K562 (cell line): ENCODE results near the gene SPINT1. TPM values are rescaled to one million over a fixed set of nuclear protein-coding genes. Genes with fewer than 3 reads are reported as not detected.

Experiments
- BRCA1 ChIP-seq, 2 experiments: fragments of 450-650 bp in 1 of 2; sonication (generic) in 1 of 2; formaldehyde crosslinking in 1 of 2; IDR thresholded peaks; 2 replicates each; pipeline versions ENCODE4 v1.5.0 to v1.6.1; 2017 to 2020; ENCODE audit warnings: mild to moderate bottlenecking in 1 of 2, missing genetic modification reagents in 1 of 2
- CBX2 ChIP-seq: fragments of 200-600 bp; sonication (generic); IDR thresholded peaks from one replicate; pipeline ENCODE4 v1.6.1; 2012; ENCODE audit warnings: mild to moderate bottlenecking, low read length, inconsistent platforms; ENCODE audit not compliant: insufficient read depth, poor library complexity, severe bottlenecking
- CREM ChIP-seq: IDR thresholded peaks from 2 replicates; pipeline ENCODE4 v1.6.1; 2014; ENCODE audit warnings: antibody characterized with exemption, low read depth
- CTBP1 ChIP-seq: fragments of 450-650 bp; IDR thresholded peaks from 2 replicates; pipeline ENCODE4 v1.6.1; 2016; ENCODE audit warnings: borderline replicate concordance
- CXXC5 ChIP-seq: fragments of 250-450 bp; sonication (Bioruptor Pico); IDR thresholded peaks from 2 replicates; pipeline ENCODE4 v1.8.0; 2022; ENCODE audit warnings: inconsistent platforms, mild to moderate bottlenecking, moderate library complexity
- ESRRA ChIP-seq: fragments of 450-650 bp; IDR thresholded peaks from 2 replicates; pipeline ENCODE4 v1.6.1; 2014; ENCODE audit warnings: low read depth, mild to moderate bottlenecking, moderate library complexity, borderline replicate concordance
- ETS2 ChIP-seq: IDR thresholded peaks from 2 replicates; pipeline ENCODE4 v1.6.1; 2016; ENCODE audit warnings: borderline replicate concordance, missing genetic modification characterization, mild to moderate bottlenecking, moderate library complexity, missing compliant biosample characterization; ENCODE audit not compliant: poor library complexity, severe bottlenecking
- HDAC2 ChIP-seq: fragments of 450-650 bp; IDR thresholded peaks from 2 replicates; pipeline ENCODE4 v1.6.1; 2016; ENCODE audit warnings: mild to moderate bottlenecking
- HDAC6 ChIP-seq: IDR thresholded peaks from 2 replicates; pipeline ENCODE4 v1.6.1; 2012; ENCODE audit warnings: low read depth, mild to moderate bottlenecking, control low read depth, inconsistent platforms, low read length, moderate library complexity
- HNRNPL ChIP-seq: fragments of 200-400 bp; formaldehyde crosslinking; IDR thresholded peaks from 2 replicates; pipeline ENCODE4 v1.6.1; 2017; ENCODE audit warnings: low read depth, mild to moderate bottlenecking, low read length
- JUND ChIP-seq, 2 experiments: IDR thresholded peaks; 2 replicates in 1 of 2; 3 replicates in 1 of 2; pipeline ENCODE4 v1.6.1; 2011; ENCODE audit warnings: borderline replicate concordance in 2 of 2, low read depth in 2 of 2, low read length in 2 of 2, improper control_type of control experiment in 1 of 2, missing biosample characterization in 1 of 2, missing genetic modification characterization in 1 of 2, missing genetic modification reagents in 1 of 2
- MAZ ChIP-seq, 2 experiments: fragments of 450-650 bp in 1 of 2; sonication (generic) in 1 of 2; formaldehyde crosslinking; IDR thresholded peaks in 1 of 2; conservative IDR thresholded peaks in 1 of 2; 2 replicates each; pipeline versions ENCODE4 v1.4.0 to v1.5.0; 2020; ENCODE audit warnings: mild to moderate bottlenecking in 1 of 2, missing genetic modification reagents in 1 of 2
- MTA3 ChIP-seq: fragments of 450-650 bp; formaldehyde crosslinking; IDR thresholded peaks from 2 replicates; pipeline ENCODE4 v1.6.1; 2017; ENCODE audit warnings: mild to moderate bottlenecking, borderline replicate concordance
- SOX6 ChIP-seq: fragments of 450-650 bp; IDR thresholded peaks from 2 replicates; pipeline ENCODE4 v1.6.1; 2014; ENCODE audit warnings: mild to moderate bottlenecking
- SRF ChIP-seq, 2 experiments: fragments of 250-450, 450-650 bp in 1 of 2; sonication (Bioruptor Pico) in 1 of 2; sonication (generic) in 1 of 2; formaldehyde crosslinking; IDR thresholded peaks; 2 replicates each; pipeline versions ENCODE4 v1.5.0 to v1.5.1; 2020 to 2022; ENCODE audit warnings: mild to moderate bottlenecking in 1 of 2, missing genetic modification reagents in 1 of 2
- ZC3H11A ChIP-seq: IDR thresholded peaks from 2 replicates; pipeline ENCODE4 v1.6.1; 2012; ENCODE audit warnings: low read depth, low read length, improper control_type of control experiment
- ZFX ChIP-seq: sonication (generic); formaldehyde crosslinking; IDR thresholded peaks from 2 replicates; pipeline ENCODE4 v1.8.0; 2022; ENCODE audit warnings: mild to moderate bottlenecking, missing genetic modification reagents, moderate library complexity
- ZNF589 ChIP-seq: fragments of 200-800 bp; sonication (Bioruptor generic); IDR thresholded peaks from 2 replicates; pipeline ENCODE4 v1.6.1; 2016; ENCODE audit warnings: low read depth, missing genetic modification characterization, missing compliant biosample characterization
- polyA plus RNA-seq, 8 experiments: library from polyadenylated mRNA; depleted of rRNA in 4 of 8; stranded (reverse) in 5 of 8; unstranded in 3 of 8; fragments of >200 nt; fragmentation: Nextera tagmentation in 2 of 8; fragmentation: Illumina TruSeq in 1 of 8; extraction: Ambion mirVana in 2 of 8; extraction: Trizol in 1 of 8; gene quantifications; 2 replicates each; pipeline versions ENCODE4 v1.2.1 to v1.2.3, GENCODE V29; 2011 to 2014; ENCODE audit warnings: inconsistent platforms in 1 of 8, missing spikeins in 1 of 8
- total RNA-seq, 7 experiments: library from RNA; depleted of rRNA in 6 of 7; stranded (reverse); fragments of >200 nt in 6 of 7; fragmentation: Illumina TruSeq in 2 of 7; extraction: Trizol in 2 of 7; gene quantifications; 2 replicates each; pipeline versions ENCODE4 v1.2.1 to v1.2.3, GENCODE V29; 2011 to 2021; ENCODE audit warnings: low replicate concordance in 1 of 7
- TF ChIP-seq, protein P1 (sequence below): sonication (generic); formaldehyde crosslinking; IDR thresholded peaks from 2 replicates; pipeline ENCODE4 v1.8.0; 2022; ENCODE audit warnings: mild to moderate bottlenecking, missing genetic modification reagents
- TF ChIP-seq, protein P2 (sequence below): fragments of 450-650 bp; IDR thresholded peaks from 2 replicates; pipeline ENCODE4 v1.6.1; 2016
- TF ChIP-seq, protein P3 (sequence below): fragments of 450-650 bp; formaldehyde crosslinking; IDR thresholded peaks from 2 replicates; pipeline ENCODE4 v1.4.0; 2020; ENCODE audit warnings: mild to moderate bottlenecking, moderate library complexity

The SPINT1 gene
- total and polyA plus RNA-seq, 9 of the 15 experiments (the other 6 are each of a cell fraction or from before 2014, with no cell fraction given): 0.78 to 4.5 (median 1.5) TPM

DNA sequence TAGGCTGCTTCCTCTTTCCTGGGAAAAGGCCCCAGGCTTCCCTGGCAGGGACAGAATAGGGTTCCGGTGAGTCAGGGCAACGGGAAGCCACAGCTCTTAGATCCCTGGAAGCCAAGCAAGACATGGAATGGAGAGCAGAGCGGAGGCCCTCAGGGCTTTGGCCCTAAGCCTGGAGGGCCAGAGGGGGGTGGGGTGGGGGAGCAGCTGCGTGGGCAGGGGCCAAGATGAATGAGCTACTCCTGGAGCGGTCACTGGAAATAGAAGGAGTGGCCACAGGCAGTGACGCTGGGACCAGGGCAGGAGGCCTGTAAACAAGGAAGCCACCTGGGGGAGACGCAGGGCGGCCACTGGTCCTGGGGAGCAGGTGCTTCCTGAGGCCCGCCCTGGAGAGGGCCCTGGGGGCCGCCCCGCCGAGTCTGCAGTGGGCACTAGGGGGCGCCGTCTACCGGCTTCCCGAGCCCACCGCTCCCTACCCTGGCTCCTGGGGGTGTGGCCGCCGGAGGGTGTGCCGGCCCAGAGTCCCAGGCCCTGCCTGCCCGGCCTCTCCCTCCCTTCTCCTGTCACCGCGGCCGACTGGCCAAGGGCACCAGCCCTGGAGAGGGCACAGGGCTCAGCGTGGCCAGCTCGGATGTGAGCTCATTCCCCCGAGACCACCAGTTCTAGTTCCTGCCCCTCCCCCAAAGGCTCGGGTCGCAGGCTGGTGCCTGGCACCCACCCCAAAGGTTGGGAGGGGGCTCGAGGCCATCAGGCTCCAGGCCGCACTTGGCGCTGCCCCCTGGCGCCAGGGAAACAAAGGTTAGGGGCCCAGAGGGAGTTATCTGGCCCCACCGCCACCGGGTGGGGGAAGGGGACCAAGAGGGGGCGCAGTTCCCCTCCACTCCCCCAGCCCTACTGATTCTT lies 62.5 kb downstream of the SPINT1 start (continued):
- TF ChIP-seq CXXC5 (CRISPR knock-in tag): peak; percentile 44
- no peak for TF ChIP-seq BRCA1 (IDR thresholded peaks at IDR 0.05)
- TF ChIP-seq BRCA1 (CRISPR knock-in tag; IDR thresholded peaks at IDR 0.05): no peak
- peak; percentile 25; the same call in 1 of the 2 replicates for TF ChIP-seq SOX6
- TF ChIP-seq, protein P1, sequence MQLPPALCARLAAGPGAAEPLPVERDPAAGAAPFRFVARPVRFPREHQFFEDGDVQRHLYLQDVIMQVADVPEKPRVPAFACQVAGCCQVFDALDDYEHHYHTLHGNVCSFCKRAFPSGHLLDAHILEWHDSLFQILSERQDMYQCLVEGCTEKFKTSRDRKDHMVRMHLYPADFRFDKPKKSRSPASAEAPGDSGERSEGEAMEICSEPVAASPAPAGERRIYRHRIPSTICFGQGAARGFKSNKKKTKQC (CRISPR knock-in tag): 0 out of 2 replicates have a peak, but pooled peaks have one; percentile 19
- TF ChIP-seq, protein P2, sequence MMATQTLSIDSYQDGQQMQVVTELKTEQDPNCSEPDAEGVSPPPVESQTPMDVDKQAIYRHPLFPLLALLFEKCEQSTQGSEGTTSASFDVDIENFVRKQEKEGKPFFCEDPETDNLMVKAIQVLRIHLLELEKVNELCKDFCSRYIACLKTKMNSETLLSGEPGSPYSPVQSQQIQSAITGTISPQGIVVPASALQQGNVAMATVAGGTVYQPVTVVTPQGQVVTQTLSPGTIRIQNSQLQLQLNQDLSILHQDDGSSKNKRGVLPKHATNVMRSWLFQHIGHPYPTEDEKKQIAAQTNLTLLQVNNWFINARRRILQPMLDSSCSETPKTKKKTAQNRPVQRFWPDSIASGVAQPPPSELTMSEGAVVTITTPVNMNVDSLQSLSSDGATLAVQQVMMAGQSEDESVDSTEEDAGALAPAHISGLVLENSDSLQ: peak; percentile 23; the same call in 1 of the 2 replicates
- peak; percentile 87 for TF ChIP-seq CTBP1
- peak; percentile 67 for TF ChIP-seq ZFX (CRISPR knock-in tag)
- no peak for TF ChIP-seq ETS2 (tag)
- TF ChIP-seq ZNF589 (CRISPR knock-in tag): 0 out of 2 replicates have a peak, but pooled peaks have one; percentile 34
- peak; percentile 33; the same call in 1 of the 2 replicates for TF ChIP-seq JUND (IDR thresholded peaks at IDR 0.05; ENCODE audit: borderline replicate concordance, low read depth, low read length)
- TF ChIP-seq JUND (tag; IDR thresholded peaks at IDR 0.05; ENCODE audit: borderline replicate concordance, low read depth, low read length): no peak; the same call in 2 of the 3 replicates
- peak; percentile 56 to 97; a peak in 2 of 4 replicates for TF ChIP-seq MAZ (CRISPR knock-in tag; conservative IDR thresholded peaks at IDR 0.05 in 1 of 2, IDR thresholded peaks at IDR 0.05 in 1 of 2)
- peak; percentile 79 for TF ChIP-seq MTA3
- TF ChIP-seq HDAC2: 0 out of 2 replicates have a peak, but pooled peaks have one; percentile 16
- TF ChIP-seq HDAC6: no peak
- TF ChIP-seq CREM: peak; percentile 17
- peak; percentile 48; the same call in 1 of the 2 replicates for TF ChIP-seq ESRRA
- TF ChIP-seq, protein P3, sequence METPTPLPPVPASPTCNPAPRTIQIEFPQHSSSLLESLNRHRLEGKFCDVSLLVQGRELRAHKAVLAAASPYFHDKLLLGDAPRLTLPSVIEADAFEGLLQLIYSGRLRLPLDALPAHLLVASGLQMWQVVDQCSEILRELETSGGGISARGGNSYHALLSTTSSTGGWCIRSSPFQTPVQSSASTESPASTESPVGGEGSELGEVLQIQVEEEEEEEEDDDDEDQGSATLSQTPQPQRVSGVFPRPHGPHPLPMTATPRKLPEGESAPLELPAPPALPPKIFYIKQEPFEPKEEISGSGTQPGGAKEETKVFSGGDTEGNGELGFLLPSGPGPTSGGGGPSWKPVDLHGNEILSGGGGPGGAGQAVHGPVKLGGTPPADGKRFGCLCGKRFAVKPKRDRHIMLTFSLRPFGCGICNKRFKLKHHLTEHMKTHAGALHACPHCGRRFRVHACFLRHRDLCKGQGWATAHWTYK: peak; percentile 55; the same call in 1 of the 2 replicates
- TF ChIP-seq ZC3H11A: peak; percentile 77; the same call in 1 of the 2 replicates
- peak in 1 of 2 experiments; percentile 58; a peak in 1 of 4 replicates for TF ChIP-seq SRF (CRISPR knock-in tag; IDR thresholded peaks at IDR 0.05)
- TF ChIP-seq CBX2: no peak
- TF ChIP-seq HNRNPL: peak; percentile 89
